Stimulated activated CD4-positive, alpha-beta T cell treated with anti-CD3 and anti-CD28 coated beads, Interleukin-4, amount 100 ng/mL, for 24 hours (primary cell): ENCODE measurements around the gene TTC8.
"Not testable (repeated sequence)": the region's sequence is repeated elsewhere in the genome, so short reads cannot be mapped to it uniquely, and the experiment has no call there.

ENCODE experiments used
- DNase-seq: peaks from one replicate; pipeline ENCODE4 v3.0.0-alpha.2; 2020

The TTC8 gene

GRCh38 chr14:88825503-88825902 lies 1.1 kb downstream of the TTC8 start:
- no peak for DNase-seq

- no peak for DNase-seq
Measured at GRCh38 chr14:88829188-88829587, 4.7 kb downstream of the TTC8 start.

- no peak for DNase-seq
Measured at GRCh38 chr14:88829685-88830302, 5.3 kb downstream of the TTC8 start.

GRCh38 chr14:88831284-88831683 lies 6.8 kb downstream of the TTC8 start:
- no peak for DNase-seq

GRCh38 chr14:88834883-88835431 lies 10.5 kb downstream of the TTC8 start:
- DNase-seq, result no peak

GRCh38 chr14:88835661-88836060 lies 11.2 kb downstream of the TTC8 start:
- DNase-seq, result no peak

- no peak for DNase-seq
Measured at GRCh38 chr14:88837495-88837894, 13.0 kb downstream of the TTC8 start.

- no peak for DNase-seq
Measured at GRCh38 chr14:88838015-88838414, 13.6 kb downstream of the TTC8 start.

- no peak for DNase-seq
Measured at GRCh38 chr14:88840926-88841325, 16.5 kb downstream of the TTC8 start.

GRCh38 chr14:88841741-88842140 lies 17.3 kb downstream of the TTC8 start:
- no peak for DNase-seq

- DNase-seq, result no peak
Measured at GRCh38 chr14:88842414-88842813, 18.0 kb downstream of the TTC8 start.

- DNase-seq, result no peak
Measured at GRCh38 chr14:88844980-88845491, 20.6 kb downstream of the TTC8 start.

- no peak for DNase-seq
Measured at GRCh38 chr14:88848571-88848970, 24.1 kb downstream of the TTC8 start.

GRCh38 chr14:88849716-88850115 lies 25.3 kb downstream of the TTC8 start:
- DNase-seq, result no peak

GRCh38 chr14:88851587-88851986 lies 27.1 kb downstream of the TTC8 start:
- DNase-seq, result no peak

GRCh38 chr14:88852632-88853031 lies 28.2 kb downstream of the TTC8 start:
- no peak for DNase-seq

- no peak for DNase-seq
Measured at GRCh38 chr14:88853129-88853528, 28.7 kb downstream of the TTC8 start.

GRCh38 chr14:88856786-88857366 lies 32.4 kb downstream of the TTC8 start:
- no peak for DNase-seq

- DNase-seq, result not testable (repeated sequence)
Measured at GRCh38 chr14:88857861-88858260, 33.4 kb downstream of the TTC8 start.

- not testable (repeated sequence) for DNase-seq
Measured at GRCh38 chr14:88859118-88859517, 34.7 kb downstream of the TTC8 start.

- no peak for DNase-seq
Measured at GRCh38 chr14:88863167-88863566, 38.7 kb downstream of the TTC8 start.

GRCh38 chr14:88864198-88864597 lies 39.7 kb downstream of the TTC8 start:
- DNase-seq, result no peak

GRCh38 chr14:88866305-88866704 lies 41.9 kb downstream of the TTC8 start:
- no peak for DNase-seq

- DNase-seq, result no peak
Measured at GRCh38 chr14:88868558-88869159, 44.2 kb downstream of the TTC8 start.
